T-helper 22 cell (primary cell): ENCODE results near the gene SLC38A4.
"Not testable (repeated sequence)": the region's sequence is repeated elsewhere in the genome, so short reads cannot be mapped to it uniquely, and the experiment has no call there.

ENCODE experiments used
- DNase-seq: peaks from one replicate; pipeline ENCODE4 v3.0.0-alpha.2; 2020; ENCODE audit warnings: low read depth

SLC38A4 gene

DNA sequence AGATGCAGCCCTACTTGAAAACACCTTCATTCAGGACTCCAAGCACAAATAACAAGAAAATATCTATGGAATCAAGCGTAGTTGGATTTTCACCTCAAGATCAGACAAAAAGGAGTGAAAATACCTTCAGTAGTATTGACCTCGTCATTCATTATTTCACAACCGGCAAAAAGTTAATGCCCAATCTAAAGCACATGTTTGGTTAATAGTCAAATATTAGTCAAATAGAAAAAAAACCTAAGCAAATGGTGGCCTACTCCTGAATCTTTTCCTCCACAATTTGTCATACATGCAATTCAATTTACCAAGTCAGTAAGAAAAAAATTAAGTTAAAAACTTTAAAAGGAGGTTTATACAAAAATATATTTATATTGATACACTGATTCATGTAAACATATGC, 50.0 kb downstream of the SLC38A4 start:
- DNase-seq, result no peak

DNA sequence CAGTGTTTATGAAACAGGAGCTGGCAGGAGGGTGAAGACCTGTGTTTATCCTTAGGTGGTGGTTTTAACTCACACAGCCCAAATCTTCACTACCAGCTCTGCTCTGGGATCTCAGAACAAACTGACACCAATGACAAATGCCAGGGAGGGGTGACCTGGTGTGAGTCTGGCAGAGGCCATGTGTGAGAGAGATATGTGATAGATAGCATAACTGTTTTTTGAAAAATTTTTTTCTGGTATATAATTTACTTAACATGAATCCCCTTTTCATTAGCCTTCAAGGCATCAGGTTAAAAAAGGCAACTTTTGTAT, 51.5 kb downstream of the SLC38A4 start:
- DNase-seq, result no peak

- no peak for DNase-seq
These were observed 52.0 kb downstream of the SLC38A4 start for GRCh38 chr12:46773586-46774321.

DNA sequence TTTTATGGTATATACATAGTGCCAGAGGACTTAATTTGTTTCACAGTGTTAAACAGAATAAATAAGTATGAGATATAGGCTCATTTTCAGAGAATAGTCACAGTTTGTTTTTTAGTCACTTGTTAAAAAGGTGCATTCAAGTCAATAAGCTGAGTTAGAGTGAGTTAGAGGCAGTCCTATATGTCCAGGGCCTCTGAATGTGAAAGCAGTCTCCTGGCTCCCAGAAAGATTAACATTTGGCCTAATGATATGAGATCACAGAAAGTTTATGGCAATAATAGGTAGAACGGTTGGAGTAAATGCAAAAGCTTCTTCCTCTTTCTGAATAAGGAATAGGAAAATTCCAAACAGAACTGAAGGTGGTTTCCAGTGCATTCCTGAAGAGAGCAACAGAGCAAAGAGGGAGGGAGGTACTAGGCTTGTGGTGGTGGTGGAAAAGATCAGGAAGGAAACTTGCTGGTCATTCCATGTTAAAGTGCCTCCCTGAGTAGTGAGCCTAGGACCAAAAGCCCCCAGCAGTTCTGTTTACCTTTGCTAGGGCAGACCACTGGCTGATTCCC, 54.4 kb downstream of the SLC38A4 start:
- no peak for DNase-seq

- no peak for DNase-seq
These were observed 55.2 kb downstream of the SLC38A4 start for GRCh38 chr12:46770501-46771183.

GRCh38 chr12:46764005-46764404, 61.8 kb downstream of the SLC38A4 start:
- no peak for DNase-seq

GRCh38 chr12:46763230-46763629, 62.6 kb downstream of the SLC38A4 start:
- DNase-seq, result no peak

- DNase-seq, result no peak
These were observed 71.2 kb downstream of the SLC38A4 start for GRCh38 chr12:46754550-46754949.

GRCh38 chr12:46752396-46752795, 73.4 kb downstream of the SLC38A4 start:
- no peak for DNase-seq

GRCh38 chr12:46751173-46751572, 74.6 kb downstream of the SLC38A4 start:
- DNase-seq, result no peak

DNA sequence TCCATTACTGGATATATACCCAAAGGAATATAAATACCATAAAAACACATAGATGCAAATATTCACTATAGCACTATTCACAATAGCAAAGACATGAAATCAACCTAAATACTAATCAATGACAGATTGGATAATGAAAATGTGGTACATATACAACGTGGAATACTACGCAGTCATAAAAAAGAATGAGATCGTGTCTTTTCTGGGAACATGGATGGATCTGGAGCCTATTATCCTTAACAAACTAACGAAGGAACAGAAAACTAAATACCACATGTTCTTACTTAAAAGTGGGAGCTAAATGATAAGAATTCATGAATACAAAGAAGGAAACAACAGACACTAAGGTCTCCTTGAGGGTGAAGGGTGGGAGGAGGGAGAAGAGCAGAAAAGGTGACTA, 76.5 kb downstream of the SLC38A4 start:
- DNase-seq, result no peak

- no peak for DNase-seq
These were observed 81.5 kb downstream of the SLC38A4 start for GRCh38 chr12:46744283-46744682.

- no peak for DNase-seq
These were observed 82.3 kb downstream of the SLC38A4 start for GRCh38 chr12:46743456-46743855.

- not testable (repeated sequence) for DNase-seq
These were observed 83.5 kb downstream of the SLC38A4 start for GRCh38 chr12:46742271-46742670.

DNA sequence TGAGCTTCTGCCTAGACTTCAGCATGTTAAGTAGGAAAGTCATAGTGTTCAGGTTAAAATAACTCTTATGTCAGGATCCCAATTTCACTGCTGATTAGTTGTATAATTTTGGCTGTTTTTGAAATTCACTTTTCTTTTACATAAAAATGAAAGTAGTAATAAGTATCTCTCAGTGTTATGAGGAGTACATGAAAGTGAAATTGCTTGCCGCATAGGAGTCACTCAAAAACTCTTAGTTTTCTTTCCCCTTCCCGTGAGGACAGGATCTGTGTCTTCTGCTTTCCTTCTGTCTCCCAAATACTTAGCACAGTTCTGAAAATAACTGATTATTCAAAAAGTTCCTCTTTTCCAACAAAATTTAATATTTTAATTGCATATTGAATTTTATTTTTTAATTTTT, 100.5 kb downstream of the SLC38A4 start:
- no peak for DNase-seq

DNA sequence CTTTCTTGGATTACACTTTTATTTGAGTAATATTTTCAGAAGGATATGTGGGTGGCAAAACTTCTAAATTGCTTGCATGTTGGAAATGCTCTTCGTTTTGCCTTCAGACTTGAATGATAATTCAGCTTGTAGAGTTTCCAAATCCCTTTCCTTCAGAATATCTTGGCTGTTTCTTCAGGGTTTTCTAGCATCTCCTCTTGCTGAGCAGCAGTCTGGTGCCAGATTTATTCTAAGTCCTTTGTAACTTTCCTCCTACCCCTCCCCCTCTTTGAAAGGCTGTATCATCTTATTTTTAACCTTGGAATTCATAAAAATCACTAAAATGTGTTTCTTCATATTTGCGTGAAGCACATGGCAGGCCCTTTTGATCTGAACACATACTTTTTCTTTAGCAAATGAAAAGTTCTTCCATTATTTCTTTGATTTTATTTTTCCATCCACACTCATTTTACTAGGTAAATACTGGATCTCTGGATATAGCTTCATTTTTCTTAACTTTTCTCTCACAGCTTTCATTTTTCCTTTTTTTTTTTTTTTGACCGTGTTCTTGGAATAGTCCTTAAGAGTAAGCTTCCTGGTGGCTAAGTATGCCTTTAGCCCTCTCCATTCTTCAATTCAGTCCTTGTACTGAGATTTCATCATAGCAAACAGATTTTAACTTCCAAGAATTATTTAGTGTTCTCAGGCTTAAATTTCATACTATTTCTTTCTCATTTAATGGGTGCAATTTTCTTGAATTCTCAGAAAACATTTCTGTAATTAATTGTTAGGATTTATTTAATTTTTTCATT, 102.0 kb downstream of the SLC38A4 start:
- DNase-seq, result no peak

DNA sequence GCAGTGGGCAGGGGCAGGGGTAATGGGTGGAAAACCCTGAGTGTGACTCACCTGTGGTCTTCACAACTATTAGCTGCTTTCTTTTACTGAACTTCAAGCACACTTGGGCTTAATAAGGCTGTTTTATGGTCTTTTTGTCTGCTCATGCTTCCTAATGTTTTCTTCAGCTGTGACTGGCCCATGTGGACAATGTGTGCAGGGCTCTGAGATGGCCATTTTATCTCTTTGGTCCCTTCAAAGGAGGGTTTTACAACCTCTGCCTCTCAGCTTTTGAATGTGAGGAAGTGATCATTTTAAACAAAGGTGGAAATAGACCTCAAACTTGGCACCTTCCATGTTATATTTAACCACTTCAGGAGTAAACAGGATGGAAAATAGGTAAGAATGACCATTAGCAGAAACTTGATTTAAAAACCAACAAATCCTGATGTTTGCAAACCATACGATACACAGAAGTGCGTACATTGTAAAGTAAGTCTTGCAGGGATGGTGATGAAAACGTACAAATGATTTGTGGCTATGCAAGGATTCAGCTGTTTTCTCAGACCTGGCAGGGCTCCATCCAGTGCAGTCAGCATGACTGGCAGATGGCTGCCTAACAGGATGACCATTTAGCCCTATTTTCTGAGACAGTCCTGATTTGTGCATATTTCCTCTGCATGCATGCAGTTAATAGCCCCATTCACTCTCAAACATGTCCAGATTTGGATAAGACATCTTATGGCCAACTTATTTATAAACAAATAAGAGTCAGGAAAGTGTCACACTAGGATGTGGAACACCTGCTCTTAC, 103.2 kb downstream of the SLC38A4 start:
- DNase-seq, result no peak

DNA sequence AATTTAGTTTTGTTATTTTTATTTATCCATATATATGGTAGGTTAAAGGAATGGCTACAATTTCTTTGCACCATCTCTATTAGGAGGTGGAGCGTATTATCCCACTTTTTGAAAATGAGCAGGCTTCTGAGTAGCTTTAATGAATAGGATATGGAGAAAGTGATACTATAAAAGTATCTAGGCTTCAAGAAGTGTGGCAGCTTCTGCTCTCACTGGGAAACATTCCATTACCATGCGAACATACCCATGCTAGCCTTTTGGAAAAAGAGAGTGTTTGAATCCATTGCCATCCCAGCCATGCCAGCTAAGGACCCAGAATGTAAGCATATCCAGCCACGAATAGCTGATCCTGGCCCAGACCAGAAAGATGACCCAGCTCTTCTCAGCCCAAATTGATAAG, 107.3 kb downstream of the SLC38A4 start:
- DNase-seq, result no peak

DNA sequence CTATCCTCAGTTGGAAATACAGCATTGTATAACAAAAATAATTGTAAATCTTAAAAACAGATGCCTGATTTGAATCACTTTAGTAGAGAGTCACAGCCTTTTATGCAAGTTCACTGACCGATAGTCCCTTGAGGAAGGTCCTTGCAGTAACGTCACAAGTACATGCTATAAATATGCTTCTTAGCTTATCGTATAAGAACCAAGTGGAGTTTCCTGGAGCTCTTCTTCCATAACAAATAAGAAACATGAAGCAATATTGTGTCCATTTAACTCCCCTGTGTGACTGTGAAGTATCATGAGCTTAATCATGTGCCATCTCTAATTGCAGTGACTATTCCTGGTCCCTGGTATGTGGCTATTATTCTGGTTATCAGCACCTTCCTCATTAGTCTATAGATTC, 107.9 kb downstream of the SLC38A4 start:
- DNase-seq, result no peak

DNA sequence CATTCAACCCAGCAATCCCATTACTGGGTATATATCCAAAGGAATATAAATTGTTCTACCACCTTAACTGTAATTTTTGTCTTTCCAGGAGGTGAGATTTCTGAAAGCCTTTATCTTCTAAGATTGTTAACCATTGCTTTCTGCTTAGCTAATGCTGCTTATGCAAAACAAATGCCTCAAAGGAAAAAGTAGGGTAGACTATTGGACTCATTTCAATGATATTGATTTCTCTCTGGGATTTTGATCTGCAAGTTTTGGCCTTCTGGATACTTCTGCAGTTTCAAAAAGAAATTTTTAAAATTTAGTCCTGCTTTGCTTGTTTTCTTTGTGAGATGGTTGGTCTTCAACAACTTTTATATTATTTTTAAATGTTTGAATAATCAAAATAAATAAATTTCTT, 108.6 kb downstream of the SLC38A4 start:
- DNase-seq, result no peak
